ENCODE measurements around the gene HAAO. TPM values are rescaled to one million over a fixed set of nuclear protein-coding genes. Genes with fewer than 3 reads are reported as not detected.

The HAAO gene
- total RNA-seq, 1 experiment from 2014 or later, result 6.6 TPM

GRCh38 chr2:42767899-42768705 lies 24.3 kb downstream of the HAAO start:
- no peaks in the 10 kb centered on the region for H3K79me1 ChIP-seq (ENCODE audit: insufficient read depth, low read depth, low read length, poor library complexity, severe bottlenecking)
- H2BK12ac ChIP-seq (ENCODE audit: insufficient read length, low read depth, low read length), result no peak overlapping the region
- TF ChIP-seq CTCF (conservative IDR thresholded peaks at IDR 0.05), result no peak
- no peak overlapping the region for H3K27ac ChIP-seq (ENCODE audit: insufficient read length, low read depth, low read length)
- Mint-ChIP-seq H3K9me3 (no peaks in the 10 kb centered on the region), H3K4me1 (peaks cover 15 to 29% of the 10 kb centered on the region in 2 experiments), H3K27me3 (ENCODE audit: low read depth) (no peaks in the 10 kb centered on the region), H3K4me3 (no peak overlapping the region), H3K36me3 (ENCODE audit: insufficient read depth in 1 of 3, low read depth in 3 of 3) (peaks cover under 1 to 7% (median under 1%) of the 10 kb centered on the region in 3 experiments; a peak in 6 of 7 replicates), H3K27ac (no peak overlapping the region)
- no peak overlapping the region for H4K8ac ChIP-seq (replicated peaks; ENCODE audit: insufficient read length, low read depth, low read length)
- H3K4me2 ChIP-seq (ENCODE audit: insufficient read depth, insufficient read length, low read length), result no peak overlapping the region
- H3K56ac ChIP-seq (ENCODE audit: insufficient read length, low read depth, low read length), result no peak overlapping the region
- no peak overlapping the region for H2BK15ac ChIP-seq (ENCODE audit: low read depth, low read length)
- no peak overlapping the region for H3K9ac ChIP-seq (ENCODE audit: extremely low read depth, insufficient read length, low read length)
- H2BK5ac ChIP-seq (ENCODE audit: insufficient read length, low read length), result no peak overlapping the region
- H3T11ph ChIP-seq (ENCODE audit: low read length), result no peak overlapping the region
- no peak overlapping the region for H3K23ac ChIP-seq (ENCODE audit: insufficient read length, low read depth, low read length)
- H3K4me1 ChIP-seq (ENCODE audit: insufficient read depth, low read length), result peaks cover 2% of the 10 kb centered on the region; the same call in 1 of the 2 replicates
- DNase-seq, result no peak
- H2BK120ac ChIP-seq (ENCODE audit: low read depth, low read length, poor library complexity, severe bottlenecking), result no peak overlapping the region
- H2AK5ac ChIP-seq (ENCODE audit: insufficient read length, low read length), result no peak overlapping the region
- no peaks in the 10 kb centered on the region for H3K23me2 ChIP-seq (ENCODE audit: insufficient read length, low read depth, low read length, poor library complexity, severe bottlenecking)
- H4K20me1 ChIP-seq (ENCODE audit: control insufficient read depth, insufficient read depth, insufficient read length), result no peaks in the 10 kb centered on the region
- H3K9me3 ChIP-seq (ENCODE audit: control insufficient read depth, low read depth, low read length), result no peaks in the 10 kb centered on the region
- no peaks in the 10 kb centered on the region for H3K27me3 ChIP-seq (ENCODE audit: insufficient read depth, low read length)
- no peak overlapping the region for H4K5ac ChIP-seq (ENCODE audit: insufficient read length, low read depth, low read length)
- H2AFZ ChIP-seq (ENCODE audit: low read length), result no peak overlapping the region
- no peak overlapping the region for H4K91ac ChIP-seq (ENCODE audit: insufficient read length, low read depth, low read length)
- no peaks in the 10 kb centered on the region for H3K79me2 ChIP-seq (ENCODE audit: insufficient read depth, low read length)
- no peak overlapping the region for H3K14ac ChIP-seq (ENCODE audit: insufficient read depth, low read length)
- H3K4ac ChIP-seq (ENCODE audit: low read depth, low read length), result no peak overlapping the region
- no peak overlapping the region for H2BK20ac ChIP-seq (ENCODE audit: low read depth, low read length, poor library complexity, severe bottlenecking)
- H3K18ac ChIP-seq (ENCODE audit: insufficient read length, low read depth, low read length), result no peak overlapping the region
- no CpG with 5 or more reads among the region's 14 CpGs for WGBS (ENCODE audit: extremely low coverage, insufficient read length, low lambda C conversion rate)

All from H9 (cell line).